Measurements from ENCODE around the gene TCF7.
A peak's percentile ranks its signal among the peaks of the same experiment; 100 is the strongest.

TCF7 gene

GRCh38 chr5:134131578-134132350 lies 17.3 kb downstream of the TCF7 start:
- no peak for DNase-seq

GRCh38 chr5:134132372-134133187 lies 18.1 kb downstream of the TCF7 start:
- DNase-seq, result no peak

GRCh38 chr5:134133188-134133994 lies 18.9 kb downstream of the TCF7 start:
- DNase-seq, result no peak

- DNase-seq, result no peak
Observed at GRCh38 chr5:134133995-134134541, 19.6 kb downstream of the TCF7 start.

- no peak for DNase-seq
Observed at GRCh38 chr5:134135091-134135655, 20.7 kb downstream of the TCF7 start.

- no peak for DNase-seq
Observed at GRCh38 chr5:134136221-134136631, 21.7 kb downstream of the TCF7 start.

GRCh38 chr5:134136771-134137170 lies 22.3 kb downstream of the TCF7 start:
- DNase-seq, result no peak

- no peak for DNase-seq
Observed at GRCh38 chr5:134138416-134139376, 24.2 kb downstream of the TCF7 start.

GRCh38 chr5:134139377-134139851 lies 24.9 kb downstream of the TCF7 start:
- DNase-seq, result no peak

GRCh38 chr5:134139891-134140469 lies 25.5 kb downstream of the TCF7 start:
- DNase-seq, result no peak

GRCh38 chr5:134140530-134141201 lies 26.2 kb downstream of the TCF7 start:
- DNase-seq, result peak; percentile 84

GRCh38 chr5:134141331-134142050 lies 27.0 kb downstream of the TCF7 start:
- peak; percentile 30 for DNase-seq

- no peak for DNase-seq
Observed at GRCh38 chr5:134142052-134142451, 27.6 kb downstream of the TCF7 start.

- DNase-seq, result no peak
Observed at GRCh38 chr5:134142806-134143205, 28.3 kb downstream of the TCF7 start.

- DNase-seq, result no peak
Observed at GRCh38 chr5:134143431-134143830, 28.9 kb downstream of the TCF7 start.

- DNase-seq, result no peak
Observed at GRCh38 chr5:134143944-134144941, 29.8 kb downstream of the TCF7 start.

- DNase-seq, result no peak
Observed at GRCh38 chr5:134145041-134145757, 30.7 kb downstream of the TCF7 start.

All from eye (tissue), 1 donor.